Right lobe of liver (tissue), 6 donors: ENCODE measurements around the gene LCMT1. TPM values are rescaled to one million over a fixed set of nuclear protein-coding genes. Genes with fewer than 3 reads are reported as not detected.

Experiments used
- ATAC-seq, 4 donors: fragments of 200-7000 bp; cut with Tn5 transposase; one replicate each; pipeline ENCODE4 v1.9.1; 2020; ENCODE audit warnings: mild to moderate bottlenecking in 4 of 4, moderate library complexity in 4 of 4
- DNase-seq, 3 donors: peaks; one replicate each; pipeline ENCODE4 v3.0.0-alpha.2; 2020
- H3K27ac ChIP-seq, 3 donors: fragments of 200-600 bp; one replicate each; pipeline ENCODE4 v1.8.0; 2022
- H3K27me3 ChIP-seq, 2 donors: fragments of 200-600 bp; one replicate each; pipeline ENCODE4 v1.8.0; 2022
- H3K36me3 ChIP-seq, 4 donors: fragments of 200-600 bp; sonication (generic) in 1 of 4; one replicate each; pipeline versions ENCODE4 v1.5.1 to v1.8.0; 2017 to 2022; ENCODE audit warnings: control low read depth in 1 of 4
- H3K4me1 ChIP-seq, 4 donors: fragments of 200-600 bp; sonication (generic) in 1 of 4; one replicate each; pipeline versions ENCODE4 v1.5.1 to v1.8.0; 2017 to 2022; ENCODE audit warnings: control low read depth in 1 of 4
- H3K4me3 ChIP-seq, 3 donors: fragments of 200-600 bp; one replicate each; pipeline ENCODE4 v1.8.0; 2022
- H3K9me3 ChIP-seq, 4 donors: fragments of 200-600 bp; sonication (generic) in 1 of 4; one replicate each; pipeline versions ENCODE4 v1.5.1 to v1.8.0; 2017 to 2022; ENCODE audit warnings: control low read depth in 1 of 4
- CTCF ChIP-seq, 4 donors: fragments of 200-600 bp in 3 of 4; fragments of 450-650 bp in 1 of 4; IDR thresholded peaks; one replicate each; pipeline versions ENCODE4 v1.5.1 to v1.8.0; 2016 to 2022; ENCODE audit warnings: antibody characterized with exemption in 4 of 4, mild to moderate bottlenecking in 2 of 4
- POLR2A ChIP-seq: fragments of 450-650 bp; IDR thresholded peaks from one replicate; pipeline ENCODE4 v1.6.1; 2017; ENCODE audit warnings: antibody characterized with exemption, mild to moderate bottlenecking
- WGBS: methylation state at CpG from one replicate; pipeline ENCODE4 v1.1.6; 2018; ENCODE audit warnings: low coverage, low lambda C conversion rate; ENCODE audit not compliant: insufficient coverage; ENCODE audit errors: missing lambda C conversion rate; 5-methylcytosine and 5-hydroxymethylcytosine counted together
- intact Hi-C, 2 donors: fragments of 100-400 bp; cut with DNase I; formaldehyde crosslinking; loops; one replicate each; pipeline versions ENCODE4 v1.11.2 to v1.14.1; 2022
- total RNA-seq, 6 experiments: library from RNA; depleted of rRNA in 2 of 6; stranded (reverse); fragments of >200 nt in 2 of 6; fragmentation: NEBNext Ultra II Directional in 3 of 6; extraction: Animal tissue kit (Norgen Biotek cat#: 25700) in 3 of 6; gene quantifications; one replicate each; pipeline versions ENCODE4 v1.1.0 to v1.2.4, GENCODE V29; 2016 to 2023
- donor health status: DM: no; HTN: yes; CAD: no.
- donor health status: DM: no; HTN: no; CAD: no.
- donor health status: DM: no; HTN: no; CAD: no.
- donor health status: DM: no; HTN: yes; CAD: no.
- donor health status: DM: no; HTN: yes; CAD: no.

Gene LCMT1
- total RNA-seq, 6 experiments from 2014 or later = 6.2 to 12.0 (median 8.9) TPM

DNA sequence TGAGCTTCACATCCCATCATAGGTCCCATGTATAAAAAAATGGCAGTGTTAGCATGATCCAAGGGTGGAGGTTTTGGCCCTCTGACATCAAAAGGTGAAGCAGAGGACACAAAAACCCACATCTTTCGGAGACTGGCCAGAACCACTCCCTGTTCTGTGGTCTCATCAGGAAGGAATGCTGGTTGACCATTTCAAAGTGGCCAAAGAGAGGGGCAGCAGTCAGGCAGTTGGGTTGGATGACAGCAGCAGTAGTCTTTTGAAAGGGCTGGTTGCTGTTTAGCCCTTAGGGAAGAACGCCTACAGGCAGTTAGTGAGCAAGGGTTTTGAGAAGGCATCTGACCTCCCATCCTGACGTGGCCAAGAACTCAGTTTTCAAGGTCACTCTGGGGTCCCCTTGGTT is 40.5 kb downstream of the LCMT1 start:
- Histone ChIP-seq H3K27me3 (no peaks in the 10 kb centered on the region), H3K9me3 (no peaks in the 10 kb centered on the region), H3K4me3 (no peak overlapping the region), H3K36me3 (no peaks in the 10 kb centered on the region), H3K27ac (no peak overlapping the region), H3K4me1 (no peaks in the 10 kb centered on the region)
- intact Hi-C loops = no loop called here
- 92% methylated on average over 2 of the region's 3 CpGs for WGBS
- no peak for DNase-seq
- no peak for ATAC-seq
- TF ChIP-seq POLR2A (no peak), CTCF (IDR thresholded peaks at IDR 0.05) (no peak)

DNA sequence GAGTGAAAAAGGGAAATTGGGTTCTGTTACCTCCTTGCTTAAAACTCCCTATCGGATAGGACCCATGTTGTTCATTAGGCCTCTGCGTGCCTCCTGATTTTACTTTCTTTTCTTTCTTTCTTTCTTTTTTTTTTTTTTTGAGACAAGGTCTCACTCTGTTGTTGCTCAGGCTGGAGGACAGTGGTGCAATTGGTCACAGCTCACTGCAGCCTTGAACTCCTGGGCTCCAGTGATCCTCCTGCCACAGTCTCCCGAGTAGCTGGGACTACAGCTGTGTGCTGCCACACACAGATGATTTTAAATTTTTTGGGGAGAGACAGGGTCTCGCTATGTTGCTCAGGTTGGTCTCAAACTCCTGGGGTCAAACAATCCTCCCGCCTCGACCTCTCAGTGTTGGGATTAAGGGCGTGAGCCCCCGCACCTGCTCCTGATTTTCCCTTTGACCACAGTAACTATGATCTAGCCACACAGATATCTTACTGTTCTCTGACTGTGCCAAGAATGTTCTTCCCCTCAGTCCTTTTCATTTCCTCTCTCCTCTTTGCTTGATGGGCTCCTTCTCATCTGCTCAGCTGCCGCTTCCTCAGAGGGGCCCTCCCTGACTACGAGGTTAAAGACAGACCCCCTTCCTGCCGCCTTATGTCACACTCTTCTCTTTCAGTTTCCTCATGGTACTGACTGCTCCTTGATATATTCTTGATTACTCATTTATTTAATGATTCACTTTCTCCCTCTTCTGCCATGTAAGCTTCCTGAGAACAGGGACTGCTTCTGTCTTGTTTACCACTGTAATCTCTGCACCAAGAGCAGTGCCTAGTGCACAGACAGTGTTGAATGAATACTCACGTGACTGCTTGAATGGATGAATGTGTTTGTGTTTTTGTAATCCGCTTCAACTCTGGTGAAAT is 44.3 kb downstream of the LCMT1 start:
- TF ChIP-seq CTCF (IDR thresholded peaks at IDR 0.05) = no peak
- TF ChIP-seq POLR2A = no peak
- ATAC-seq (no peak), DNase-seq (no peak)
- Histone ChIP-seq H3K27ac (no peak overlapping the region), H3K9me3 (no peaks in the 10 kb centered on the region), H3K4me3 (no peak overlapping the region), H3K27me3 (no peaks in the 10 kb centered on the region), H3K36me3 (no peaks in the 10 kb centered on the region), H3K4me1 (peaks cover 0 to 2% (median 0%) of the 10 kb centered on the region in 4 donors)
- 91% methylated on average over 11 of the region's 13 CpGs for WGBS
- intact Hi-C loops = no loop called here

DNA sequence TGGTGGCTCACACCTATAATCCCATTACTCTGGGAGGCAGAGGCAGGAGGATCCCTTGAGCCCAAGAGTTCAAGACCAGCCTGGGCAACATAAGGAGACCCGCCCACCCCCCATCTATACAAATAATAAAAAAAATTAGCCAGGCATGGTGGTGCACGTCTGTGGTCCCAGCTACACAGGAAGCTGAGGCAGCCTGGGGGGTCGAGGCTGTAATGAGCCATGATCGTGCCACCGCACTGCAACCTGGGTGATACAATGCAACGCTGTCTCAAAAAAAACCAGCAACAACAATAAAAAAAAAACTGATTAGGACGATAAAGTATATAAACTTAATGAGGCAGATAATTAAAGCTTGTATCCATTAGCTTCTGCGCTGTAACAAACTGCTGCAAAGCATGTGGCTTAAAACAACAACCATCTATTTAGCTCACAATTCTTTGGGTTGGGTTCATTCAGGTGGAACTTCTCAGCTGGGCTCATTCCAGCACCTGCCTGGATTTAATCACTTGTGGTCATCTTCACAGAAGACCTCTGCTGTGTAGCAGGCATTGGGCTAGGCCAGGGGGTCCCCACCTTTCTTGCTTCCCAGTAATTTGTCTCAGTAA is 45.8 kb downstream of the LCMT1 start:
- Histone ChIP-seq H3K4me1 (peaks cover 0 to 2% (median 0%) of the 10 kb centered on the region in 4 donors), H3K27me3 (no peaks in the 10 kb centered on the region), H3K27ac (no peak overlapping the region), H3K9me3 (no peaks in the 10 kb centered on the region), H3K4me3 (no peak overlapping the region), H3K36me3 (peaks cover 0 to 7% (median 2%) of the 10 kb centered on the region in 4 donors)
- WGBS = 89% methylated on average over 8 of the region's 8 CpGs
- TF ChIP-seq POLR2A (no peak), CTCF (IDR thresholded peaks at IDR 0.05) (no peak)
- ATAC-seq = no peak
- intact Hi-C loops = no loop called here
- DNase-seq = no peak

GRCh38 chr16:25158401-25158800 is 46.9 kb downstream of the LCMT1 start:
- H3K27me3 ChIP-seq = no peaks in the 10 kb centered on the region
- no peak for TF ChIP-seq POLR2A
- H3K9me3 ChIP-seq = no peaks in the 10 kb centered on the region
- 87% methylated on average over 5 of the region's 5 CpGs for WGBS
- H3K27ac ChIP-seq = no peak overlapping the region
- peaks cover 0 to 2% (median 0%) of the 10 kb centered on the region in 4 donors for H3K4me1 ChIP-seq
- ATAC-seq = no peak
- DNase-seq = no peak
- H3K36me3 ChIP-seq = peaks cover 0 to 8% (median 2%) of the 10 kb centered on the region in 4 donors
- H3K4me3 ChIP-seq = no peak overlapping the region
- intact Hi-C loops = no loop called here
